B cell (primary cell): ENCODE results near the gene TTC27. TPM values are rescaled to one million over a fixed set of nuclear protein-coding genes. Genes with fewer than 3 reads are reported as not detected.

Experiments
- ATAC-seq: fragments of 200-7000 bp; cut with Tn5 transposase; one replicate; pipeline ENCODE4 v1.10.0; 2021; ENCODE audit warnings: low read depth, mild to moderate bottlenecking, moderate number of reproducible peaks, moderate library complexity
- CTCF ChIA-PET: fragments of 350-600 bp; sonication (Branson Sonifier 250); formaldehyde crosslinking; loops from one replicate; lab custom pipeline; 2021; ENCODE audit warnings: antibody characterized with exemption, inconsistent platforms; lab: Charles Lee
- POLR2A ChIA-PET: fragments of 350-600 bp; sonication (Branson Sonifier 250); formaldehyde crosslinking; loops from one replicate; lab custom pipeline; 2021; ENCODE audit warnings: antibody characterized with exemption; lab: Charles Lee
- DNase-seq: peaks from one replicate; pipeline ENCODE4 v3.0.0; 2013
- H2AFZ ChIP-seq: 2 replicates; pipeline ENCODE4 v1.6.1; 2012; ENCODE audit warnings: mild to moderate bottlenecking, low read depth, low read length; ENCODE audit not compliant: insufficient read depth, poor library complexity, severe bottlenecking
- H3K27ac ChIP-seq, 2 donors: 1 replicate in 1 of 2; 2 replicates in 1 of 2; pipeline ENCODE4 v1.5.1; 2012 to 2013; ENCODE audit warnings: low read length in 2 of 2, mild to moderate bottlenecking in 2 of 2, moderate library complexity in 1 of 2
- H3K27me3 ChIP-seq, 4 experiments: fragments of 200-600 bp in 1 of 4; sonication (generic) in 1 of 4; replicated peaks in 1 of 4; 1 replicate in 2 of 4; 2 replicates in 2 of 4; pipeline versions ENCODE4 v1.6.1 to v1.7.0; 2013 to 2016; ENCODE audit warnings: low read length in 3 of 4, mild to moderate bottlenecking in 2 of 4, mixed read lengths in 1 of 4, moderate library complexity in 1 of 4; ENCODE audit not compliant: insufficient read depth in 4 of 4, control insufficient read depth in 3 of 4; ENCODE audit errors: control extremely low read depth in 1 of 4
- H3K36me3 ChIP-seq, 2 experiments: replicated peaks in 1 of 2; 1 replicate in 1 of 2; 2 replicates in 1 of 2; pipeline versions ENCODE4 v1.6.1 to v1.7.1; 2013; ENCODE audit warnings: low read length in 1 of 2; ENCODE audit not compliant: insufficient read depth in 2 of 2, control insufficient read depth in 1 of 2; ENCODE audit errors: control extremely low read depth in 1 of 2, extremely low read depth in 1 of 2
- H3K4me1 ChIP-seq, 2 donors: fragments of 200-600 bp in 1 of 2; sonication (generic) in 1 of 2; 1 replicate in 1 of 2; 2 replicates in 1 of 2; pipeline versions ENCODE4 v1.5.1 to v1.6.1; 2013 to 2017; ENCODE audit warnings: low read length in 2 of 2; ENCODE audit not compliant: control insufficient read depth in 2 of 2, insufficient read depth in 2 of 2
- H3K4me2 ChIP-seq: replicated peaks from 2 replicates; pipeline ENCODE3; 2012; ENCODE audit warnings: mild to moderate bottlenecking, low read depth, low read length; ENCODE audit not compliant: poor library complexity, severe bottlenecking
- H3K4me3 ChIP-seq, 5 experiments: fragments of 200-600 bp in 1 of 5; sonication (generic) in 1 of 5; 1 replicate in 3 of 5; 2 replicates in 2 of 5; pipeline versions ENCODE4 v1.5.1 to v1.7.0; 2011 to 2016; ENCODE audit warnings: low read length in 4 of 5, mild to moderate bottlenecking in 4 of 5, low read depth in 2 of 5, control low read depth in 1 of 5, moderate library complexity in 1 of 5; ENCODE audit not compliant: insufficient read depth in 1 of 5; ENCODE audit errors: control extremely low read depth in 1 of 5, extremely low read depth in 1 of 5
- H3K79me2 ChIP-seq: fragments of 200-600 bp; sonication (generic); one replicate; pipeline ENCODE4 v1.6.0; 2016; ENCODE audit warnings: low read length; ENCODE audit not compliant: control insufficient read depth, insufficient read depth
- H3K9ac ChIP-seq: fragments of 200-600 bp; sonication (generic); 2 replicates; pipeline ENCODE4 v1.6.1; 2017; ENCODE audit warnings: mild to moderate bottlenecking, low read length, moderate library complexity
- H3K9me3 ChIP-seq, 3 donors: one replicate each; pipeline versions ENCODE4 v1.6.1 to v1.7.1; 2013; ENCODE audit warnings: low read length in 2 of 3; ENCODE audit not compliant: control insufficient read depth in 2 of 3, insufficient read depth in 1 of 3; ENCODE audit errors: control extremely low read depth in 1 of 3
- H4K20me1 ChIP-seq: 2 replicates; pipeline ENCODE4 v1.6.0; 2012; ENCODE audit warnings: mild to moderate bottlenecking, low read length; ENCODE audit not compliant: insufficient read depth, control insufficient read depth, poor library complexity, severe bottlenecking
- H3K27ac Mint-ChIP-seq: one replicate; pipeline ENCODE4 v1.8.0; 2021; ENCODE audit warnings: mixed read lengths
- H3K27me3 Mint-ChIP-seq: one replicate; pipeline ENCODE4 v1.8.0; 2021; ENCODE audit warnings: mixed read lengths
- H3K4me1 Mint-ChIP-seq: one replicate; pipeline ENCODE4 v1.8.0; 2021; ENCODE audit warnings: mixed read lengths
- H3K4me3 Mint-ChIP-seq: one replicate; pipeline ENCODE4 v1.8.0; 2021; ENCODE audit warnings: mixed read lengths
- H3K9me3 Mint-ChIP-seq: one replicate; pipeline ENCODE4 v1.8.0; 2022; ENCODE audit warnings: mixed read lengths; ENCODE audit not compliant: insufficient read depth
- EZH2 ChIP-seq: IDR thresholded peaks from 2 replicates; pipeline ENCODE4 v1.6.1; 2012; ENCODE audit warnings: borderline replicate concordance, low read depth, mild to moderate bottlenecking, moderate library complexity, low read length; ENCODE audit not compliant: insufficient read depth, poor library complexity, severe bottlenecking
- WGBS: methylation state at CpG from one replicate; pipeline ENCODE4 v1.1.5; 2013; ENCODE audit warnings: missing lambda C conversion rate; ENCODE audit not compliant: insufficient coverage; 5-methylcytosine and 5-hydroxymethylcytosine counted together
- intact Hi-C: fragments of 100-400 bp; cut with micrococcal nuclease; formaldehyde crosslinking; loops from one replicate; pipeline ENCODE4 v1.10.0; 2022
- polyA plus RNA-seq: library from polyadenylated mRNA; depleted of rRNA; stranded (reverse); fragments of >200 nt; gene quantifications from 2 replicates; pipeline ENCODE4 v1.2.3, GENCODE V29; 2012
- total RNA-seq, 2 donors: library from RNA; stranded (reverse); fragments of 120-200 nt in 1 of 2; gene quantifications; 1 replicate in 1 of 2; 2 replicates in 1 of 2; pipeline versions ENCODE4 v1.2.3 to v1.2.4, GENCODE V29; 2013 to 2022
- TF ChIP-seq, protein P1 (sequence below): fragments of 200-600 bp; IDR thresholded peaks from one replicate; pipeline ENCODE4 v1.8.0; 2022; ENCODE audit warnings: antibody characterized with exemption, mild to moderate bottlenecking

The TTC27 gene
- total and polyA plus RNA-seq, 2 donors (not counting 1 experiment from before 2014, with no cell fraction given): 22.7 to 28.5 TPM

DNA sequence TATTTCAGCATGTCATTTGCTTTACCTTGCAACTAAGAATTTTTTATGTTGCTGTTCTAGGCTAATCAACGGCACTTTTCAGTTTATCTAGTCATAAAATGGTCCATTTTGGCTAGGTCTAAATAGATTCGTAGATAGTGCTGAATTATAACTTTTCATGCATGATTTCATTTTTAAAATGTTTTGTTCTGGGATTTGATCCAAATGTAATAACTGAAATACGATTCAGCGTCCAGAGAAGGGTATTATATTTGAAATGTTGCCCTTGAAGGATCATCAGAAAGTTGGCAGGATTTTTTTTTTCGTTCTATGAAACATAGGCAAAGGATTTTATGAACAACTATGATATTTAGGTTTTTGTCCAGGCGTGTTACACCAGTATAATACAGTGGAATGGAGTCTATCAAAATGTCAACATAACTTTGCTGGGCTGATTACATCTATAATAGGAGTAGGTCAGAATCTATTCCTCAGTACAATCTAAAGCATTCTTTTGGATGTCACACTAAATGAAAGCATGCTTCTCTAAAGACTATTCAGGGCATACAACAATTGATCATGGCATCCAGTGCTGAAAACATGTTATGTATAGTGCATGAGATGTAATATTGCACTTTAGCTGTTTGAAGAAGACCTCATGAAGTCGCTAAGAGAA, 24.8 kb downstream of the TTC27 start:
- no peaks in the 10 kb centered on the region for H3K4me1 ChIP-seq
- no peak overlapping the region for H2AFZ ChIP-seq
- Mint-ChIP-seq H3K4me1 (no peaks in the 10 kb centered on the region), H3K27ac (no peak overlapping the region), H3K4me3 (no peak overlapping the region), H3K27me3 (no peaks in the 10 kb centered on the region), H3K9me3 (no peaks in the 10 kb centered on the region)
- peaks cover 2 to 29% of the 10 kb centered on the region in 2 experiments for H3K36me3 ChIP-seq
- ChIA-PET POLR2A (no interaction called here), CTCF (no interaction called here)
- H3K79me2 ChIP-seq: no peaks in the 10 kb centered on the region
- WGBS: 100% methylated on average over 3 of the region's 7 CpGs
- TF ChIP-seq EZH2: no peak
- TF ChIP-seq, protein P1, sequence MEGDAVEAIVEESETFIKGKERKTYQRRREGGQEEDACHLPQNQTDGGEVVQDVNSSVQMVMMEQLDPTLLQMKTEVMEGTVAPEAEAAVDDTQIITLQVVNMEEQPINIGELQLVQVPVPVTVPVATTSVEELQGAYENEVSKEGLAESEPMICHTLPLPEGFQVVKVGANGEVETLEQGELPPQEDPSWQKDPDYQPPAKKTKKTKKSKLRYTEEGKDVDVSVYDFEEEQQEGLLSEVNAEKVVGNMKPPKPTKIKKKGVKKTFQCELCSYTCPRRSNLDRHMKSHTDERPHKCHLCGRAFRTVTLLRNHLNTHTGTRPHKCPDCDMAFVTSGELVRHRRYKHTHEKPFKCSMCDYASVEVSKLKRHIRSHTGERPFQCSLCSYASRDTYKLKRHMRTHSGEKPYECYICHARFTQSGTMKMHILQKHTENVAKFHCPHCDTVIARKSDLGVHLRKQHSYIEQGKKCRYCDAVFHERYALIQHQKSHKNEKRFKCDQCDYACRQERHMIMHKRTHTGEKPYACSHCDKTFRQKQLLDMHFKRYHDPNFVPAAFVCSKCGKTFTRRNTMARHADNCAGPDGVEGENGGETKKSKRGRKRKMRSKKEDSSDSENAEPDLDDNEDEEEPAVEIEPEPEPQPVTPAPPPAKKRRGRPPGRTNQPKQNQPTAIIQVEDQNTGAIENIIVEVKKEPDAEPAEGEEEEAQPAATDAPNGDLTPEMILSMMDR: no peak
- H3K9ac ChIP-seq: no peak overlapping the region
- intact Hi-C loops: no loop called here
- no peak overlapping the region for H3K27ac ChIP-seq
- DNase-seq: no peak
- no peaks in the 10 kb centered on the region for H3K9me3 ChIP-seq
- H4K20me1 ChIP-seq: no peaks in the 10 kb centered on the region
- H3K4me2 ChIP-seq: no peak overlapping the region
- ATAC-seq: no peak
- no peak overlapping the region for H3K4me3 ChIP-seq
- H3K27me3 ChIP-seq: no peaks in the 10 kb centered on the region

DNA sequence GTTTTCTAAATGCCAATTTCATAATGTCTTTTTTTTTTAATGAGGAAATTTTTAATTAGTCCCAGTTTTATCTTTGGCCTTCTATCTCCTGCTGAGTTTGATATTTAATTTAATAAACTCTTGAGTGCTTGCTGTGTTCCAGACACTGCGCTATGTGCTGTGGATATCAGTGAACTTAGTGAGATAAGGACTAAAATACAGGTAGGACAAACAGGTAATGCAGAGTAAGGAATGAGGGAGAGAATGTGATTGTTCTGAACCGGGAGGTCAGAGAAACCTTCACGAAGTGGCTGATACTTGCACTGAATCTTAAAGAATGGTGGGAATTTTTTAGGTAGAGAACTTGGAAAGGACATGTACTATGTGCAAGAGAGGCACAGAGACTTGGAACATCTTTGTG, 28.2 kb downstream of the TTC27 start:
- CTCF ChIA-PET: no interaction called here

More for the DNA sequence above, 28.2 kb downstream of the TTC27 start:
- DNase-seq (no peak), ATAC-seq (no peak)
- Histone ChIP-seq H3K36me3 (peaks cover 3 to 27% of the 10 kb centered on the region in 2 experiments), H2AFZ (no peak overlapping the region), H3K9ac (no peak overlapping the region), H3K4me3 (no peak overlapping the region), H4K20me1 (no peaks in the 10 kb centered on the region), H3K9me3 (peaks cover 0 to 1% (median 0%) of the 10 kb centered on the region in 3 donors), H3K27ac (no peak overlapping the region), H3K4me2 (no peak overlapping the region), H3K79me2 (peaks cover 6% of the 10 kb centered on the region), H3K27me3 (no peaks in the 10 kb centered on the region), H3K4me1 (no peaks in the 10 kb centered on the region)
- Mint-ChIP-seq H3K4me3 (no peak overlapping the region), H3K4me1 (no peaks in the 10 kb centered on the region), H3K27ac (no peak overlapping the region), H3K27me3 (no peaks in the 10 kb centered on the region), H3K9me3 (peaks cover 3% of the 10 kb centered on the region)
- POLR2A ChIA-PET: no interaction called here
- TF ChIP-seq EZH2: no peak
- TF ChIP-seq, protein P1: no peak
- 98% methylated on average over 3 of the region's 3 CpGs for WGBS
- intact Hi-C loops: no loop called here
